Endothelial cell of umbilical vein (primary cell): ENCODE data around the gene NRCAM. TPM values are rescaled to one million over a fixed set of nuclear protein-coding genes. Genes with fewer than 3 reads are reported as not detected.

ENCODE experiments used
- BruUV-seq: library from RNA; stranded (reverse); fragments of 400-500 nt; replicated peaks from 2 replicates; lab custom pipeline; 2021; lab: Mats Ljungman, UMichigan
- CTCF ChIA-PET: fragments of 300-600, 350-600 bp; sonication (Branson Sonifier 250); formaldehyde crosslinking; loops from one replicate; lab custom pipeline; 2021; ENCODE audit warnings: antibody characterized with exemption, inconsistent platforms; lab: Charles Lee
- POLR2A ChIA-PET: fragments of 300-600, 350-600 bp; sonication (Branson Sonifier 250); formaldehyde crosslinking; loops from one replicate; lab custom pipeline; 2021; ENCODE audit warnings: antibody characterized with exemption, inconsistent platforms; lab: Charles Lee
- DNase-seq: peaks from one replicate; pipeline ENCODE4 v3.0.0-alpha.2; 2011; ENCODE audit warnings: low read depth, low spot score
- FAIRE-seq: peaks from 2 replicates; lab custom pipeline; 2011; peaks lifted over from hg19 to GRCh38; lab: Jason Lieb, UNC
- H2AFZ ChIP-seq: 2 replicates; pipeline ENCODE4 v1.6.0; 2012; ENCODE audit warnings: low read depth, low read length, control low read depth, inconsistent platforms
- H3K27ac ChIP-seq: 2 replicates; pipeline ENCODE4 v1.5.1; 2011; ENCODE audit warnings: low read depth, mild to moderate bottlenecking, control low read depth, low read length, moderate library complexity; ENCODE audit not compliant: insufficient read depth
- H3K27me3 ChIP-seq, 2 experiments: 2 replicates each; pipeline versions ENCODE4 v1.6.0 to v1.6.1; 2011; ENCODE audit warnings: low read length in 2 of 2, mixed read lengths in 1 of 2; ENCODE audit not compliant: control insufficient read depth in 2 of 2, insufficient read depth in 2 of 2
- H3K36me3 ChIP-seq, 2 experiments: 2 replicates in 1 of 2; 3 replicates in 1 of 2; pipeline ENCODE4 v1.5.1; 2011; ENCODE audit warnings: low read length in 2 of 2, mild to moderate bottlenecking in 1 of 2, moderate library complexity in 1 of 2; ENCODE audit not compliant: control insufficient read depth in 2 of 2, insufficient read depth in 2 of 2; ENCODE audit errors: extremely low read depth in 1 of 2
- H3K4me1 ChIP-seq: 3 replicates; pipeline ENCODE4 v1.5.1; 2011; ENCODE audit warnings: mild to moderate bottlenecking, low read length; ENCODE audit not compliant: control insufficient read depth, insufficient read depth; ENCODE audit errors: extremely low read depth
- H3K4me2 ChIP-seq: 2 replicates; pipeline ENCODE4 v1.6.1; 2011; ENCODE audit warnings: low read length, control low read depth, mixed read lengths; ENCODE audit not compliant: insufficient read depth
- H3K4me3 ChIP-seq, 3 experiments: fragments of 200-600 bp in 1 of 3; sonication (generic), shearing (Covaris generic) in 1 of 3; replicated peaks in 1 of 3; 2 replicates each; pipeline ENCODE4 v1.5.1; 2011 to 2016; ENCODE audit warnings: control low read depth in 3 of 3, low read length in 3 of 3, mild to moderate bottlenecking in 2 of 3, inconsistent platforms in 1 of 3, low read depth in 1 of 3, moderate library complexity in 1 of 3; ENCODE audit not compliant: insufficient read depth in 1 of 3
- H3K79me2 ChIP-seq: 2 replicates; pipeline ENCODE4 v1.6.0; 2012; ENCODE audit warnings: low read length, inconsistent platforms; ENCODE audit not compliant: control insufficient read depth, insufficient read depth
- H3K9ac ChIP-seq: replicated peaks from 2 replicates; pipeline ENCODE3; 2011; ENCODE audit warnings: low read length, control low read depth; ENCODE audit not compliant: insufficient read depth; ENCODE audit errors: extremely low read depth
- H3K9me1 ChIP-seq: replicated peaks from 3 replicates; pipeline ENCODE4 v1.6.0; 2011; ENCODE audit warnings: mild to moderate bottlenecking, low read length; ENCODE audit not compliant: control insufficient read depth, insufficient read depth; ENCODE audit errors: extremely low read depth
- H3K9me3 ChIP-seq: replicated peaks from 2 replicates; pipeline ENCODE4 v1.5.1; 2012; ENCODE audit warnings: low read length, inconsistent platforms; ENCODE audit not compliant: control insufficient read depth, insufficient read depth
- H4K20me1 ChIP-seq: replicated peaks from 2 replicates; pipeline ENCODE3; 2011; ENCODE audit warnings: mild to moderate bottlenecking, low read length; ENCODE audit not compliant: control insufficient read depth, insufficient read depth; ENCODE audit errors: extremely low read depth
- CTCF ChIP-seq, 2 donors: IDR thresholded peaks; 1 replicate in 1 of 2; 2 replicates in 1 of 2; pipeline ENCODE4 v1.5.1; 2011; ENCODE audit warnings: low read length in 2 of 2, mild to moderate bottlenecking in 2 of 2, moderate library complexity in 2 of 2, control low read depth in 1 of 2, inconsistent platforms in 1 of 2, low read depth in 1 of 2; ENCODE audit not compliant: insufficient read depth in 1 of 2; ENCODE audit errors: extremely low read depth in 1 of 2
- EZH2 ChIP-seq: IDR thresholded peaks from 2 replicates; pipeline ENCODE4 v1.6.1; 2012; ENCODE audit warnings: borderline replicate concordance, low read depth, mild to moderate bottlenecking, moderate library complexity, low read length, inconsistent platforms; ENCODE audit not compliant: severe bottlenecking
- FOS ChIP-seq: IDR thresholded peaks from 2 replicates; pipeline ENCODE4 v1.6.1; 2011; ENCODE audit warnings: mild to moderate bottlenecking, low read length, moderate library complexity, borderline replicate concordance; ENCODE audit not compliant: insufficient read depth
- GATA2 ChIP-seq: IDR thresholded peaks from 2 replicates; pipeline ENCODE4 v1.7.0; 2011; ENCODE audit warnings: low read depth, mild to moderate bottlenecking, moderate library complexity, mixed read lengths, low read length; ENCODE audit not compliant: insufficient read length, insufficient read depth
- JUN ChIP-seq: IDR thresholded peaks from 2 replicates; pipeline ENCODE4 v1.6.1; 2011; ENCODE audit warnings: borderline replicate concordance, low read depth; ENCODE audit not compliant: insufficient read length, insufficient read depth
- MAX ChIP-seq: IDR thresholded peaks from 2 replicates; pipeline ENCODE4 v1.6.1; 2011; ENCODE audit not compliant: insufficient read depth, insufficient read length
- MYC ChIP-seq: IDR thresholded peaks from one replicate; pipeline ENCODE4 v1.6.1; 2011; ENCODE audit warnings: mild to moderate bottlenecking, low read depth, low read length
- POLR2A ChIP-seq: IDR thresholded peaks from 2 replicates; pipeline ENCODE4 v1.6.1; 2012; ENCODE audit warnings: low read depth, mild to moderate bottlenecking, control low read depth, low read length
- POLR2AphosphoS5 ChIP-seq: IDR thresholded peaks from 2 replicates; pipeline ENCODE4 v1.6.1; 2012; ENCODE audit warnings: low read depth, mild to moderate bottlenecking, control low read depth, low read length, moderate library complexity; ENCODE audit not compliant: insufficient read depth
- dilution Hi-C: fragments of 300-500 bp; cut with MboI; formaldehyde crosslinking; loops from one replicate; pipeline ENCODE4 v1.15.0; 2019; ENCODE audit warnings: low sequenced_read_pairs; ENCODE audit not compliant: extremely low pct_ligation_motif_present
- intact Hi-C: fragments of 100-400 bp; cut with micrococcal nuclease; formaldehyde crosslinking; loops from one replicate; pipeline ENCODE4 v1.10.0; 2022
- polyA plus RNA-seq, 4 experiments: library from polyadenylated mRNA; depleted of rRNA in 3 of 4; stranded (reverse) in 3 of 4; unstranded in 1 of 4; fragments of >200 nt; gene quantifications; 2 replicates each; pipeline versions ENCODE4 v1.2.1 to v1.2.3, GENCODE V29; 2011 to 2012; ENCODE audit warnings: missing spikeins in 1 of 4
- total RNA-seq: library from RNA; stranded (reverse); gene quantifications from 2 replicates; pipeline ENCODE4 v1.2.3, GENCODE V29; 2021

NRCAM gene
- total and polyA plus RNA-seq, 2 donors (not counting 3 experiments of a cell fraction or from before 2014, with no cell fraction given) = 26.0 to 47.6 TPM

GRCh38 chr7:108441392-108441955, 14.8 kb downstream of the NRCAM start:
- H3K9me3 ChIP-seq = no peaks in the 10 kb centered on the region
- H2AFZ ChIP-seq = no peak overlapping the region
- no peak overlapping the region for H3K4me2 ChIP-seq
- no peaks in the 10 kb centered on the region for H3K9me1 ChIP-seq
- no peaks in the 10 kb centered on the region for H4K20me1 ChIP-seq
- H3K36me3 ChIP-seq = no peaks in the 10 kb centered on the region
- dilution Hi-C loops (no loop called here), intact Hi-C loops (no loop called here)
- no peak overlapping the region for H3K9ac ChIP-seq
- TF ChIP-seq MYC (no peak), POLR2A (no peak), GATA2 (no peak), POLR2AphosphoS5 (no peak), FOS (no peak), CTCF (IDR thresholded peaks at IDR 0.05; ENCODE audit: extremely low read depth in 1 of 2, insufficient read depth in 1 of 2, low read depth in 1 of 2, low read length in 2 of 2) (no peak), EZH2 (no peak), JUN (no peak), MAX (no peak)
- H3K27ac ChIP-seq = no peak overlapping the region
- H3K27me3 ChIP-seq = no peaks in the 10 kb centered on the region
- peaks cover 91% of the 10 kb centered on the region for H3K79me2 ChIP-seq
- CTCF ChIA-PET = interaction anchor here (1.1 to 2.7 kb wide), 3 partner anchors 10 to 19 kb away, joined by 3 to 20 read pairs (median 4); no protein-coding TSS in a partner anchor
- FAIRE-seq (no peak), DNase-seq (no peak)
- POLR2A ChIA-PET = no interaction called here
- peaks cover 10% of the 10 kb centered on the region for H3K4me1 ChIP-seq
- BruUV-seq = no TSS peak
- H3K4me3 ChIP-seq = no peak overlapping the region
